WI38 (cell line): ENCODE measurements around the gene SLC36A2.

ENCODE experiments used
- H3K4me3 ChIP-seq: 2 replicates; pipeline ENCODE4 v1.5.1; 2011; ENCODE audit warnings: low read depth, mild to moderate bottlenecking, control low read depth, low read length
- TF ChIP-seq, protein P1 (sequence below): IDR thresholded peaks from 2 replicates; pipeline ENCODE4 v1.5.1; 2012; ENCODE audit warnings: low read depth, mild to moderate bottlenecking, control low read depth, low read length

The SLC36A2 gene

DNA sequence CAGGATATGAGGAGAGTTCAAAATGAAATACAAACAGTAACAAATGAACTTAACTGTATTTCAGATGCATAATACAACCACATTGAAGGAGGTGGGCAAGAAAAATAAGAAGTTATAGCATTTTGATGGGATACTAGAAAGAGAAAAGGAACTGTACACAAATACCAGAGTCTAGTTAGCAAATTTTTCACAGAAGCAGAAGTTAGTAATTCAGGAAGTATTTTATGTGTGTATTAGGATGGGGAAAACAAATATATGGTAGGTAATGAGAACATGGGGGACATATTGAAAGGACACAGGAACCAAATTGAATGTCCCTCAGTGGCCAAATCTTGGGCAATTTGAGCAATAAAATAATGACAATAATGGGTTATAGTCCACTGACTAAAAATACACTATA lies 76.0 kb downstream of the SLC36A2 start:
- no peak overlapping the region for H3K4me3 ChIP-seq
- TF ChIP-seq, protein P1, sequence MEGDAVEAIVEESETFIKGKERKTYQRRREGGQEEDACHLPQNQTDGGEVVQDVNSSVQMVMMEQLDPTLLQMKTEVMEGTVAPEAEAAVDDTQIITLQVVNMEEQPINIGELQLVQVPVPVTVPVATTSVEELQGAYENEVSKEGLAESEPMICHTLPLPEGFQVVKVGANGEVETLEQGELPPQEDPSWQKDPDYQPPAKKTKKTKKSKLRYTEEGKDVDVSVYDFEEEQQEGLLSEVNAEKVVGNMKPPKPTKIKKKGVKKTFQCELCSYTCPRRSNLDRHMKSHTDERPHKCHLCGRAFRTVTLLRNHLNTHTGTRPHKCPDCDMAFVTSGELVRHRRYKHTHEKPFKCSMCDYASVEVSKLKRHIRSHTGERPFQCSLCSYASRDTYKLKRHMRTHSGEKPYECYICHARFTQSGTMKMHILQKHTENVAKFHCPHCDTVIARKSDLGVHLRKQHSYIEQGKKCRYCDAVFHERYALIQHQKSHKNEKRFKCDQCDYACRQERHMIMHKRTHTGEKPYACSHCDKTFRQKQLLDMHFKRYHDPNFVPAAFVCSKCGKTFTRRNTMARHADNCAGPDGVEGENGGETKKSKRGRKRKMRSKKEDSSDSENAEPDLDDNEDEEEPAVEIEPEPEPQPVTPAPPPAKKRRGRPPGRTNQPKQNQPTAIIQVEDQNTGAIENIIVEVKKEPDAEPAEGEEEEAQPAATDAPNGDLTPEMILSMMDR, result no peak

DNA sequence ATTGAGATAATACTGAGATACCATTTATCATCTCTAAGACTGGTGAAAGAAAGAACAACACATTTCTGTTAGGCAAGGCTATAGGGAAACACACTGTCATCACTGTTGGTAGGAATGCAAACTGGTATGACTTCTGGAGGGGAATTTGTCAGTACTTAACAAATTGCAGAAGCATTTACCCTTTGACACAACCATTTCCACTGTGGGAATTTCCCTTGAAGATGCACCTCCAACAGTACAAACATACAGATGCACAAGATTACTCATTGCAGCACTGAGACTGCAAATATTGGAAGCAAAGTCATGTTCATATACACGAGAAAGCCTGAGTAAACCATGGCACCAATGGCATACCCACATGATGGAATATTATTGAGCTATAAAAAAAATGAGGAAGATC lies 76.8 kb downstream of the SLC36A2 start:
- H3K4me3 ChIP-seq, result no peak overlapping the region
- TF ChIP-seq, protein P1, result no peak

DNA sequence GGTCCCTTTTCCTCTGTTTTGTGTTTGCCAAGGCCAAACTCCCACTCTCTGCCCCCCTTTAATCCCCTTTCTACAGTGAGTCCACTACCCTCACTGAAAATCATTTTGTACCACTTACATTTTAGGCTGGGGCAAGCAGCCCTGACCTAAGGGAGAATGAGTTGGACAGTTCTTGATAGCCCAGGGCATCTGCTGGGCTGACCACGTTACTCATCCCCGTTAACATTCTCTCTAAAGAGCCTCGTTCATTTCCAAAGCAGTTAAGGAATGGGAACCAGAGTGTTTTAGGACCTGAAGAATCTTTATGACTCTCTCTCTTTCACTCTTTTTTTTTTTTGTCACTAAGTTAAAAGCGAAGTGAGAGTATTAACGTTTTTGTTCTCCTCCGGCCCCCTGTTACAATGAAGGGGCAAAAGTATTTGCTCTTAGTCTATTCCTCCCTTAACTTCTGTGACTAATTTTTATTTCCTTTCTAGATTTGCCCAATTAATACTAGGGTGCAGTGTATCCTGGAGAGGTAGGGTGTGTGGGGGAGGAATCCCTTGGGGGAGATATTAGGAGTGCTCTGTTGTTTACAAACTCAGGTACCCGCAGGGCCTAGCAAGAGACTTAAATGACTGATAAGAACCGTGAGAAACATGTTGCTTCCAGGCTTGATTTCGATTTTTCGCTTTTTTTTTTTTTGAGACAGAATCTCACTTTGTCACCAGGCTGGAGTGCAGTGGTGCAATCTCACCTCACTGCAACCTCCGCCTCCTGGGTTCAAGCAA lies 79.7 kb downstream of the SLC36A2 start:
- H3K4me3 ChIP-seq, result no peak overlapping the region
- TF ChIP-seq, protein P1, result no peak
